ENCODE measurements around the gene DSTN. TPM values are rescaled to one million over a fixed set of nuclear protein-coding genes. Genes with fewer than 3 reads are reported as not detected.

The DSTN gene
- total RNA-seq, 1 experiment from 2014 or later, result 110 TPM

GRCh38 chr20:17611540-17612286, 41.8 kb downstream of the DSTN start:
- Mint-ChIP-seq H3K36me3 (ENCODE audit: insufficient read depth, unreplicated experiment) (peaks cover 17% of the 10 kb centered on the region), H3K9me3 (ENCODE audit: low read depth, unreplicated experiment) (no peaks in the 10 kb centered on the region), H3K4me3 (ENCODE audit: low read depth, unreplicated experiment) (no peak overlapping the region), H3K27ac (ENCODE audit: unreplicated experiment) (no peak overlapping the region), H3K27me3 (ENCODE audit: unreplicated experiment) (no peaks in the 10 kb centered on the region), H3K4me1 (ENCODE audit: low read depth, unreplicated experiment) (no peaks in the 10 kb centered on the region)
- peak; percentile 28 for DNase-seq
- CTCF ChIA-PET, result no interaction called here
- intact Hi-C loops (cut with micrococcal nuclease; ENCODE audit: unreplicated experiment), result loop anchor here (10.0 kb wide), 1 partner anchor 107 kb away; no protein-coding TSS in a partner anchor
- no peak for TF ChIP-seq CTCF (IDR thresholded peaks at IDR 0.05; ENCODE audit: unreplicated experiment)
- no TSS peak for BruUV-seq (replicated peaks)

- intact Hi-C loops (cut with micrococcal nuclease; ENCODE audit: unreplicated experiment), result loop anchor here (10.0 kb wide), 1 partner anchor 108 kb away; no protein-coding TSS in a partner anchor
- Mint-ChIP-seq H3K27ac (ENCODE audit: unreplicated experiment) (no peak overlapping the region), H3K4me1 (ENCODE audit: low read depth, unreplicated experiment) (no peaks in the 10 kb centered on the region), H3K4me3 (ENCODE audit: low read depth, unreplicated experiment) (no peak overlapping the region), H3K27me3 (ENCODE audit: unreplicated experiment) (no peaks in the 10 kb centered on the region), H3K36me3 (ENCODE audit: insufficient read depth, unreplicated experiment) (peaks cover 17% of the 10 kb centered on the region), H3K9me3 (ENCODE audit: low read depth, unreplicated experiment) (no peaks in the 10 kb centered on the region)
- DNase-seq, result no peak
- no TSS peak for BruUV-seq (replicated peaks)
- no peak for TF ChIP-seq CTCF (IDR thresholded peaks at IDR 0.05; ENCODE audit: unreplicated experiment)
- CTCF ChIA-PET, result no interaction called here
Observed at GRCh38 chr20:17612287-17612991, 42.6 kb downstream of the DSTN start.

- H3K4me3 Mint-ChIP-seq (ENCODE audit: low read depth, unreplicated experiment), result no peak overlapping the region
- no peak for DNase-seq
- TF ChIP-seq CTCF (IDR thresholded peaks at IDR 0.05; ENCODE audit: unreplicated experiment), result no peak
- intact Hi-C loops (cut with micrococcal nuclease; ENCODE audit: unreplicated experiment), result loop anchor here (10.0 kb wide), 1 partner anchor 108 kb away; no protein-coding TSS in a partner anchor
- H3K9me3 Mint-ChIP-seq (ENCODE audit: low read depth, unreplicated experiment), result no peaks in the 10 kb centered on the region
- H3K4me1 Mint-ChIP-seq (ENCODE audit: low read depth, unreplicated experiment), result no peaks in the 10 kb centered on the region
- BruUV-seq (replicated peaks), result no TSS peak
- no peaks in the 10 kb centered on the region for H3K27me3 Mint-ChIP-seq (ENCODE audit: unreplicated experiment)
- peaks cover 14% of the 10 kb centered on the region for H3K36me3 Mint-ChIP-seq (ENCODE audit: insufficient read depth, unreplicated experiment)
- CTCF ChIA-PET, result no interaction called here
- H3K27ac Mint-ChIP-seq (ENCODE audit: unreplicated experiment), result no peak overlapping the region
Observed at GRCh38 chr20:17612992-17613327, 43.1 kb downstream of the DSTN start.

DNA sequence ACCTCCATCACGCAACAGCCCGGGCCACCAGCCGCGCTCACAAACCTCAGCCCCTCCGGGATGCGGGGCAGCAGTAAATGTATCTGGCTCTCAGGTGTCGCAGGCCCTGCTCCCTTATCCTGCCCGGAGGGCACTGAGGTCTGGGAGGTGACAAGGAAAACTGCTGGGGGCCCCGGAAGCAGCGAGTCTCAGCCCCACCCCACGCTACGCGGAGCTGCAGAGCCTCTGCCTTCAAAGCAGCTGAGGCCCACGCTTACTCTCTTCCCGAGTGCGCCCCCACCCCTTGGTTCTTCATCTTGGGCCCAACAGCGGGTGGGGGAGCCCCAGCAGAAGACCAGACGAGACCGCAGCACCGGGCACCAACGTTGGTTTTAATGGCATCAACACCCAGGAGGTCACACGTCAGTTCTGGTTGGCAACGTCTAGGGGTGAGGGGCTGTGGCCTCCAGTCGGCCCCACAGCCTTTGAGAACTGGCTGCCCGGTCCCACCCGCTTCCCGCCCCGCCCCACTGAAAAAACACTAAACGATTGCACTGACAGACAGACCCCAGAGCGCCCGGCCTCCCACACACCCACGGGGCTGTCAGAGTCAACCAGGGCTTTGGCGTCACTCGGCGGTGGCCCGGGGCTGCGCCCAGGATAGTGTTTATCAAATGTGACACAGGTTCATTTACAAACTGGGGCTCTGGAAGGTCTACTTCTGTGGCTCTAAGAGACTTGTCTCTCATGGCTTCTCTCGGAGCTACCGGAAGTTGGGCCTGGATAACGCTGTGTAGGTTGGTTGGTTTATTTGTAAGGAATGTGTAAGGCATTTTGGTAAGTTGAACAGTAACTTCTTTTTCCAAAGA, 43.7 kb downstream of the DSTN start:
- no peak overlapping the region for H3K4me3 Mint-ChIP-seq (ENCODE audit: low read depth, unreplicated experiment)
- no peaks in the 10 kb centered on the region for H3K9me3 Mint-ChIP-seq (ENCODE audit: low read depth, unreplicated experiment)
- no peaks in the 10 kb centered on the region for H3K27me3 Mint-ChIP-seq (ENCODE audit: unreplicated experiment)
- CTCF ChIA-PET, result no interaction called here
- intact Hi-C loops (cut with micrococcal nuclease; ENCODE audit: unreplicated experiment), result loop anchor here (10.0 kb wide), 1 partner anchor 109 kb away; no protein-coding TSS in a partner anchor
- TSS peak; percentile 90 for BruUV-seq (replicated peaks)
- no peak overlapping the region for H3K27ac Mint-ChIP-seq (ENCODE audit: unreplicated experiment)
- no peaks in the 10 kb centered on the region for H3K4me1 Mint-ChIP-seq (ENCODE audit: low read depth, unreplicated experiment)
- DNase-seq, result no peak
- TF ChIP-seq CTCF (IDR thresholded peaks at IDR 0.05; ENCODE audit: unreplicated experiment), result no peak
- peaks cover 17% of the 10 kb centered on the region for H3K36me3 Mint-ChIP-seq (ENCODE audit: insufficient read depth, unreplicated experiment)
